HG03066 (cell line): ENCODE measurements around the gene MBLAC1.
"Not testable (repeated sequence)": the region's sequence is repeated elsewhere in the genome, so short reads cannot be mapped to it uniquely, and the experiment has no call there.

Source experiments
- ATAC-seq: cut with Tn5 transposase; IDR thresholded peaks from one replicate; pipeline ENCODE4 v1.9.1; 2021; ENCODE audit warnings: low read depth; ENCODE audit not compliant: unreplicated experiment

MBLAC1 gene

GRCh38 chr7:100119970-100120732 lies 6.6 kb upstream of the MBLAC1 start:
- ATAC-seq = peak; percentile 37

- no peak for ATAC-seq
Observed at GRCh38 chr7:100120733-100121036, 6.1 kb upstream of the MBLAC1 start.

- ATAC-seq = no peak
Observed at GRCh38 chr7:100122067-100122466, 4.7 kb upstream of the MBLAC1 start.

GRCh38 chr7:100122568-100122967 lies 4.2 kb upstream of the MBLAC1 start:
- no peak for ATAC-seq

- ATAC-seq = no peak
Observed at GRCh38 chr7:100124301-100125230, 2.2 kb upstream of the MBLAC1 start.

GRCh38 chr7:100126239-100126930 lies 382 bp upstream of the MBLAC1 start:
- peak; percentile 23 for ATAC-seq

- no peak for ATAC-seq
Observed at GRCh38 chr7:100127866-100128636, 1.3 kb downstream of the MBLAC1 start.

- ATAC-seq = no peak
Observed at GRCh38 chr7:100128637-100128963, 1.8 kb downstream of the MBLAC1 start.

- ATAC-seq = not testable (repeated sequence)
Observed at GRCh38 chr7:100130220-100130607, 3.4 kb downstream of the MBLAC1 start.

GRCh38 chr7:100130608-100131453 lies 4.1 kb downstream of the MBLAC1 start:
- ATAC-seq = no peak

GRCh38 chr7:100132126-100132525 lies 5.4 kb downstream of the MBLAC1 start:
- no peak for ATAC-seq

GRCh38 chr7:100132697-100133151 lies 6.0 kb downstream of the MBLAC1 start:
- no peak for ATAC-seq

GRCh38 chr7:100137851-100138760 lies 11.3 kb downstream of the MBLAC1 start:
- ATAC-seq = no peak

GRCh38 chr7:100141555-100141949 lies 14.8 kb downstream of the MBLAC1 start:
- no peak for ATAC-seq

- ATAC-seq = no peak
Observed at GRCh38 chr7:100142461-100142860, 15.7 kb downstream of the MBLAC1 start.

- not testable (repeated sequence) for ATAC-seq
Observed at GRCh38 chr7:100146350-100146749, 19.6 kb downstream of the MBLAC1 start.

- ATAC-seq = no peak
Observed at GRCh38 chr7:100147278-100147677, 20.5 kb downstream of the MBLAC1 start.

GRCh38 chr7:100148225-100148558 lies 21.4 kb downstream of the MBLAC1 start:
- no peak for ATAC-seq
